Body of pancreas (tissue), 4 donors: ENCODE measurements around the gene RBM7. TPM values are rescaled to one million over a fixed set of nuclear protein-coding genes. Genes with fewer than 3 reads are reported as not detected.

ENCODE experiments used
- ATAC-seq: fragments of 150-250 bp; one replicate; pipeline ENCODE4 v1.9.1; 2016
- DNase-seq, 4 donors: peaks; one replicate each; pipeline ENCODE4 v3.0.0-alpha.2; 2019
- H3K27ac ChIP-seq, 4 donors: fragments of 200-600 bp; sonication (generic); 1 replicate in 3 of 4; 2 replicates in 1 of 4; pipeline versions ENCODE4 v1.5.1 to v1.6.1; 2016 to 2019; ENCODE audit warnings: mild to moderate bottlenecking in 1 of 4, mixed read lengths in 1 of 4, moderate library complexity in 1 of 4
- H3K27me3 ChIP-seq, 2 donors: fragments of 200-600 bp; sonication (generic); one replicate each; pipeline ENCODE4 v1.6.0; 2016; ENCODE audit warnings: mild to moderate bottlenecking in 1 of 2
- H3K36me3 ChIP-seq, 2 donors: fragments of 200-600 bp; sonication (generic); replicated peaks in 1 of 2; 2 replicates each; pipeline ENCODE4 v1.5.1; 2016; ENCODE audit warnings: low read depth in 2 of 2; ENCODE audit not compliant: insufficient read depth in 1 of 2
- H3K4me1 ChIP-seq: fragments of 200-600 bp; sonication (generic); one replicate; pipeline ENCODE4 v1.6.0; 2016
- H3K4me3 ChIP-seq, 2 donors: fragments of 200-600 bp; sonication (generic); 1 replicate in 1 of 2; 2 replicates in 1 of 2; pipeline ENCODE4 v1.5.1; 2016 to 2019
- H3K9me3 ChIP-seq, 3 donors: fragments of 200-600 bp; sonication (generic); 1 replicate in 2 of 3; 2 replicates in 1 of 3; pipeline ENCODE4 v1.5.1; 2016
- POLR2A ChIP-seq, 3 donors: fragments of 450-650 bp; IDR thresholded peaks; one replicate each; pipeline ENCODE4 v1.6.1; 2016; ENCODE audit warnings: antibody characterized with exemption in 3 of 3, mild to moderate bottlenecking in 2 of 3
- WGBS, 2 donors: methylation state at CpG; one replicate each; pipeline ENCODE4 v1.1.5; 2017; 5-methylcytosine and 5-hydroxymethylcytosine counted together
- intact Hi-C: fragments of 100-400 bp; cut with DNase I; formaldehyde crosslinking; loops from one replicate; pipeline ENCODE4 v1.15.1; 2023
- total RNA-seq, 2 donors: library from RNA; depleted of rRNA; stranded (reverse); fragments of >200 nt; gene quantifications; one replicate each; pipeline ENCODE4 v1.1.0, GENCODE V29; 2016
- TF ChIP-seq, protein P1 (sequence below), 7 experiments: fragments of 450-650 bp in 4 of 7; fragments of 200-600 bp in 3 of 7; sonication (generic) in 3 of 7; IDR thresholded peaks; one replicate each; pipeline ENCODE4 v1.5.1; 2016 to 2019; ENCODE audit warnings: antibody characterized with exemption in 7 of 7

Gene RBM7, protein sequence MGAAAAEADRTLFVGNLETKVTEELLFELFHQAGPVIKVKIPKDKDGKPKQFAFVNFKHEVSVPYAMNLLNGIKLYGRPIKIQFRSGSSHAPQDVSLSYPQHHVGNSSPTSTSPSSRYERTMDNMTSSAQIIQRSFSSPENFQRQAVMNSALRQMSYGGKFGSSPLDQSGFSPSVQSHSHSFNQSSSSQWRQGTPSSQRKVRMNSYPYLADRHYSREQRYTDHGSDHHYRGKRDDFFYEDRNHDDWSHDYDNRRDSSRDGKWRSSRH
- total RNA-seq: 1 to 10 TPM; 7.6 to 9.6 TPM

DNA sequence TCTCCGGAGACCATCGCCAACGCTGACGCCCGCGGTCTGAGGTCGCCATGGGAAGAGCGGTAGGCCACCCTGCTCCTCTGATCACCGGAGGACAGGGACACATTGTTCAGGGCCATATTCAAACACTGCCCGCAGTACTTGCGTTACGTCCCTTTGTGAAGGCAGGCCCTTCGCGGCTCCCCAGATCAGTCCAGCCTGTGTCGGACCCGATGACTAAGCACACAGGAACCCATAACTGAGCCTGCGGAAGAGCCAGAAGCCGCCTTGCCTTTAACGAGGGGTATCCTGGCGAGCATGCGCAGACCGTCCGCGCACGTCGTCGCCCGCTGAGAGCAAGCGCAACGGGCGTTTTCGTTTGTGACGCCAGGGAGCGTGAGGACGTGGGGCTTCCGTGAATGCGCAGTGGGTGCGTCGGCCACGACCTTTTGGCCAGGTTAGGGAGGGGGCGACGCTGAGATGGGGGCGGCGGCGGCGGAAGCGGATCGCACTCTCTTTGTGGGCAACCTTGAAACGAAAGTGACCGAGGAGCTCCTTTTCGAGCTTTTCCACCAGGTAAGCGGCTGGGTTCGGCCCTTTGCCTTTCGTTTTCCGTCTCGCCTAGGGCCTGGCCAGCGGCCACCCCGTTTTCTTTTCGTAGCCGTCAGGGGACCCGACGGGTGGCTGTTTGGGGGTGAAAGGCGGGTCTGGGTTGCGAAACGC is at the start of gene RBM7, which contains the start of gene C11orf71:
TSS of gene RBM7 (plus strand) at position 451 of the 699 bp plus-strand sequence. CDS start at position 457, 6 bp downstream.
TSS of gene C11orf71 (minus strand) at position 296 of the 699 bp plus-strand sequence. CDS start at position 116, 180 bp downstream.
- H3K36me3 ChIP-seq: no peaks in the 10 kb centered on the region
- peak; percentile 97 to 99 (median 99) for TF ChIP-seq POLR2A (IDR thresholded peaks at IDR 0.05)
- TF ChIP-seq, protein P1, sequence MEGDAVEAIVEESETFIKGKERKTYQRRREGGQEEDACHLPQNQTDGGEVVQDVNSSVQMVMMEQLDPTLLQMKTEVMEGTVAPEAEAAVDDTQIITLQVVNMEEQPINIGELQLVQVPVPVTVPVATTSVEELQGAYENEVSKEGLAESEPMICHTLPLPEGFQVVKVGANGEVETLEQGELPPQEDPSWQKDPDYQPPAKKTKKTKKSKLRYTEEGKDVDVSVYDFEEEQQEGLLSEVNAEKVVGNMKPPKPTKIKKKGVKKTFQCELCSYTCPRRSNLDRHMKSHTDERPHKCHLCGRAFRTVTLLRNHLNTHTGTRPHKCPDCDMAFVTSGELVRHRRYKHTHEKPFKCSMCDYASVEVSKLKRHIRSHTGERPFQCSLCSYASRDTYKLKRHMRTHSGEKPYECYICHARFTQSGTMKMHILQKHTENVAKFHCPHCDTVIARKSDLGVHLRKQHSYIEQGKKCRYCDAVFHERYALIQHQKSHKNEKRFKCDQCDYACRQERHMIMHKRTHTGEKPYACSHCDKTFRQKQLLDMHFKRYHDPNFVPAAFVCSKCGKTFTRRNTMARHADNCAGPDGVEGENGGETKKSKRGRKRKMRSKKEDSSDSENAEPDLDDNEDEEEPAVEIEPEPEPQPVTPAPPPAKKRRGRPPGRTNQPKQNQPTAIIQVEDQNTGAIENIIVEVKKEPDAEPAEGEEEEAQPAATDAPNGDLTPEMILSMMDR (IDR thresholded peaks at IDR 0.05): peak in 1 of 7 experiments; percentile 5
- peak within 1 kb of the TSS; percentile 49 to 75 for H3K4me3 ChIP-seq
- ATAC-seq (peak; percentile 97), DNase-seq (peak; percentile 97 to 98 (median 98))
- intact Hi-C loops: no loop called here
- H3K27me3 ChIP-seq: no peaks in the 10 kb centered on the region
- H3K27ac ChIP-seq: peak within 1 kb of the TSS; percentile 96 to 99 (median 98)
- peaks cover 31% of the 10 kb centered on the region for H3K4me1 ChIP-seq
- 0 to 1% methylated on average over 27 to 65 of the region's 65 CpGs for WGBS, 2 donors
- peaks cover 0 to 3% (median 0%) of the 10 kb centered on the region in 3 donors for H3K9me3 ChIP-seq

DNA sequence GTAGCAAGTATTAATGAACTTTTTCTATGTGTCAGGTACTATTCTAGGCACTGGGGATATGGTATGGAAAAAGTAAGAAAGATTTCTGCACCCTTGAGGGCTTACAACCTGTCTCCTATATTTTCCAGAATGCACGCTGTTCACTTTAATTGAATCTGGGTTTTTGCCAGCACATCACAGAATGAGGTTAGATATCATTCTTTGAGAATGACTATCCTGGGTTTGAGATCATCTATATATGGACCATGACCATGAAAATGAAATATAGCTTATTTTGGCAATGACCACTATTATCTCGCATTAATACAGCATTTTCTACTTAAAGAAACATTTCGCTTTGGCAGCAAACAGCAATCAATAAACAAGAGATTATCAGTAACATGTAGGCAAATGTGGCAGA is 47.0 kb upstream of the RBM7 start:
- intact Hi-C loops: no loop called here
- 61 to 67% methylated on average over 3 of the region's 3 CpGs for WGBS, 2 donors
- Histone ChIP-seq H3K4me1 (peaks cover 2% of the 10 kb centered on the region), H3K27ac (no peak overlapping the region), H3K4me3 (no peak overlapping the region), H3K27me3 (no peaks in the 10 kb centered on the region), H3K36me3 (no peaks in the 10 kb centered on the region), H3K9me3 (no peaks in the 10 kb centered on the region)
- ATAC-seq: no peak
- no peak for DNase-seq
- no peak for TF ChIP-seq POLR2A (IDR thresholded peaks at IDR 0.05)
- TF ChIP-seq, protein P1 (IDR thresholded peaks at IDR 0.05): no peak

DNA sequence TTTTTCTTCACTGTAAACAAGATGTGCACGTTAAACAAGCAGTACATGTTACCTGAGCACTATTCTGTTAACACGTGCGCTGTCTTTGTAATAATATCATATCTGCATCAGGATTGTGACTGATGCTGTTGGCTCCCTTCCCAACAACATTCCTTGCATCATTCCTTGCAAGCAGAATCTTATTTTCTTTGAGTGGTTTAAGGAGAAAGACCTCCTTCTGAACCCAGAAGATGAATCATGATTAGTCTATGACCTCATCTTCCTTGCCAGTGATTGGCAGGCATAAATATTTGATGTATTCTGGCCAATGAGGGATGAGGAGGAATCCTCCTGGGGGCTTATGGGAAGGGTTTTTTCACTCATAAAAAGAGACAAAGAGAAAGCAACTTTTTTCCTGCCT is 46.4 kb upstream of the RBM7 start:
- H3K9me3 ChIP-seq: no peaks in the 10 kb centered on the region
- no peak for DNase-seq
- no peaks in the 10 kb centered on the region for H3K36me3 ChIP-seq
- no peak overlapping the region for H3K27ac ChIP-seq
- intact Hi-C loops: no loop called here
- 56 to 76% methylated on average over 3 of the region's 3 CpGs for whole genome bisulfite sequencing, 2 donors
- no peak overlapping the region for H3K4me3 ChIP-seq
- no peaks in the 10 kb centered on the region for H3K27me3 ChIP-seq
- ATAC-seq: no peak
- no peak for TF ChIP-seq POLR2A (IDR thresholded peaks at IDR 0.05)
- TF ChIP-seq, protein P1 (IDR thresholded peaks at IDR 0.05): no peak
- H3K4me1 ChIP-seq: peaks cover 6% of the 10 kb centered on the region

DNA sequence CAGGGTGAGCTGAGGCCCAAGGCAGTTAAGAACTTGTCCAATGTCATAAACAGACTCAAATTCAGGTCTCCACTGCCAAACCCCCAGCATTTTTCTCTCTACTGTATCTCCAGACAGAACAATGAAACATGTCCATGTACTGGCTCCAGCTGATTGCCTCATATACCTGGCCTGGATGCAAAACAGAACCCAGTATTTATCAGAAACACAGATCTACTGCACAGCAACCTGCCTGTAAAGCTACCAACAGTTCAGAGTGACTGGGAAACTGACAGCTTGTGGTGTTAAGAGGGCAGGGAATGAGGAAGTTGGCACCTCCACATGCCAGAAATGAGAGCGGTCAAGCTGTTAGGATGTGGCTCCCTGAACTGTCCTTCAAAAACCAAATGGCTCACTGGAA is 41.8 kb upstream of the RBM7 start:
- H3K4me3 ChIP-seq: no peak overlapping the region
- no peak for TF ChIP-seq POLR2A (IDR thresholded peaks at IDR 0.05)
- TF ChIP-seq, protein P1 (IDR thresholded peaks at IDR 0.05): no peak
- peak; percentile 38 for ATAC-seq
- no peaks in the 10 kb centered on the region for H3K36me3 ChIP-seq
- 41 to 67% methylated on average over 1 of the region's 1 CpG for WGBS, 2 donors
- H3K27me3 ChIP-seq: no peaks in the 10 kb centered on the region
- peak in 1 of 4 donors; percentile 11 for DNase-seq
- H3K27ac ChIP-seq: no peak overlapping the region
- peaks cover 6% of the 10 kb centered on the region for H3K4me1 ChIP-seq
- H3K9me3 ChIP-seq: no peaks in the 10 kb centered on the region
- intact Hi-C loops: no loop called here
